Measurements from ENCODE around the gene BAZ2B.

DNA sequence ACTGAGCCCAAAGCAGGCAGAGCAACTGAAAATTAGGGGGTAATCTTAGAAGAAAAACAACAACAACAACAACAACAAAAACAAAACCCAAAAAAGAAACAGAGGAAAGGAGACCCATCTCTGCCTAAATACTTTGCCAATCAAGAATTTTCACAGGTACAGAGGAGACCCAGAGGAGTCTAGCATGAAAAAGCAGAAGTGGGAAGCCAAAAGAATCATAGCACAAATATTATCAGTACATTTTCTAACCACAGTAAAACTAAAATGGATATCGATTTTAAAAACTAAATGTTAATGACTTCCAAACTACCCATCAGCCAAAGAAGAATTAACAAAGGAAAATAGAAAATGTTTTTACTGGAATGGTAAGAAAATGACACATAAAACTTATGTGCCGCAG is 148.1 kb downstream of the BAZ2B start:
- TF ChIP-seq, protein P1, sequence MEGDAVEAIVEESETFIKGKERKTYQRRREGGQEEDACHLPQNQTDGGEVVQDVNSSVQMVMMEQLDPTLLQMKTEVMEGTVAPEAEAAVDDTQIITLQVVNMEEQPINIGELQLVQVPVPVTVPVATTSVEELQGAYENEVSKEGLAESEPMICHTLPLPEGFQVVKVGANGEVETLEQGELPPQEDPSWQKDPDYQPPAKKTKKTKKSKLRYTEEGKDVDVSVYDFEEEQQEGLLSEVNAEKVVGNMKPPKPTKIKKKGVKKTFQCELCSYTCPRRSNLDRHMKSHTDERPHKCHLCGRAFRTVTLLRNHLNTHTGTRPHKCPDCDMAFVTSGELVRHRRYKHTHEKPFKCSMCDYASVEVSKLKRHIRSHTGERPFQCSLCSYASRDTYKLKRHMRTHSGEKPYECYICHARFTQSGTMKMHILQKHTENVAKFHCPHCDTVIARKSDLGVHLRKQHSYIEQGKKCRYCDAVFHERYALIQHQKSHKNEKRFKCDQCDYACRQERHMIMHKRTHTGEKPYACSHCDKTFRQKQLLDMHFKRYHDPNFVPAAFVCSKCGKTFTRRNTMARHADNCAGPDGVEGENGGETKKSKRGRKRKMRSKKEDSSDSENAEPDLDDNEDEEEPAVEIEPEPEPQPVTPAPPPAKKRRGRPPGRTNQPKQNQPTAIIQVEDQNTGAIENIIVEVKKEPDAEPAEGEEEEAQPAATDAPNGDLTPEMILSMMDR (conservative IDR thresholded peaks at IDR 0.05; ENCODE audit: low read length) = no peak
- no peak for TF ChIP-seq EZH2phosphoT487 (IDR thresholded peaks at IDR 0.05; ENCODE audit: borderline replicate concordance)

Measured in Loucy (cell line).